ENCODE data around the gene ALK. TPM values are rescaled to one million over a fixed set of nuclear protein-coding genes. Genes with fewer than 3 reads are reported as not detected.

The ALK gene
- total RNA-seq, 1 donor from 2014 or later: 0.08 TPM

DNA sequence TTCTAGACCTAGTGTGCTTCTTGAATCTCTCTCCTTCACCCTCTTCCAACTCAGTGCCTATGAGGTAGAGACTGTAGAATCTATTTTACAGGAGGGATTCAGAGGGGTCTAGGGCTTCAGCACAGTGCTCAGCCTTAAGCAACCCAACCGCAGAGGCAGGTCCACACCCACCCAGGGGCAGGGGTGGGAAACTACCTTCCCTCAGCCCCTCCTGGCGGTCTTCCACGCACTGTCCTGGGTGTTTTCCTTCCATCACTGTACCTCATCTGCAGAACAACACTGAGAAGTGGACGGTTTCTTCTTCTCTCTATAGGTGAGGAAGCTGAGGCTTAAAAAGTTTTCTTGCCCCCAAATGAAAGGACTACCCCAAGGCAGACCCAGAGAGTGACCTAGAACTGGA, 222.3 kb downstream of the ALK start:
- ATAC-seq: no peak
- no peak for DNase-seq (ENCODE audit: missing footprints)
- intact Hi-C loops (cut with DNase I): no loop called here

DNA sequence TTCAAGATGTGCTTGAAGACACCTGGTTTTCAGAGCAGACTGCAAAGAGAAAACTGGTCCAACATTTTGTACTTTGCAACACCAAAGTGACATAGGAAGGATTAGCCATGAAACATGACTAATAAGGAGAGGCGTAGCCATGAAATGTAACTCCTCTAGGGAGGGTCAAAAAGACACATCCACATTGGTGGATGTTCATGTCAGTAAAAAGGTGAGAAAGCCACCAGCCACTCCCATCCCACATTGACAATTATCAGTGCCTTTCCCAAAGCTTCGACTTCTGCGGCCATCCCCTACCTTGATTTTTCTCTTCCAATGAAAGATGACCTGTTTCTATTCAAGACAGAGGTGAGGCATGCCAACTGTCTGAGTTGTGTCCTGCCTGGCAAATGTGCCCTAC, 223.2 kb downstream of the ALK start:
- DNase-seq (ENCODE audit: missing footprints): no peak
- ATAC-seq: no peak
- intact Hi-C loops (cut with DNase I): no loop called here

DNA sequence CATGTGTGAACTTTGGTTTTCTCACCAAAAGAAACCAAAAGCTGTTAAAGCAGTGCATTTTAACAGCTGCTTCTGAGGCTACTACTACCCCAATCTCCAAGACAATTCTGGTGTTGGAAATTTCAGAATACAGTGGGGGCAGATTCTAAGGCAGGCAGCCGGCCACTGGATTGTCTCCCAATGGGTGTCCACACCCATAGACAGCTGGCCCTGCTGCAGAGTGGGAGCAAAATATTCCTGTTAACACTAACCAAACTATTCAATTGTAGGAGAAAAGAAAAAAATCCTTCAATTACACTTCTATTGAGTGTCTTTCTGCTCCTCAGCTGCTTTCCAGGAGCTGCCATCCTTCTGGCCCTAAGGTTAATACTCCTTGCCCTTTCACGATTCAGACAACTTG, 223.7 kb downstream of the ALK start:
- ATAC-seq (peak; percentile 39), DNase-seq (ENCODE audit: missing footprints) (no peak)
- intact Hi-C loops (cut with DNase I): no loop called here

DNA sequence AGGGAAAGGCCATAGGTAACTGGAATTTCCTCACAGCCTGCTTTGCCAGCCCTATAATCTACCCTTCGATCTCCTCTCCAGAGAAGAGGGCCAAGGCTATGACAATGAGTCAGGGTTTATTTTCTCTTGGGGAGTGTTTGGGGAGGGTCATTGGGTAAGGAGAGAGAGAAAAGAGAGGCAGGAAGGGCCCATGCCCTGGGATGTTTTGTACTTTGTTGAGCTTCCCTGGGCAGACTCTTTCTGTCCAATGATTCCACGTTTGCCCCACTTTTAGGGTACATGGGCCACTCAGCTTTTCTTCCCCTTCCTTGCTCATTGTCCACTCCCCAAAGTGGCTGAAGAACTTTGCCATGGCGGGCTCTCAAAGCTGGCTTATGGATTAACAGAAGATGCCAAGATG, 224.2 kb downstream of the ALK start:
- DNase-seq (ENCODE audit: missing footprints) (no peak), ATAC-seq (no peak)
- intact Hi-C loops (cut with DNase I): no loop called here

DNA sequence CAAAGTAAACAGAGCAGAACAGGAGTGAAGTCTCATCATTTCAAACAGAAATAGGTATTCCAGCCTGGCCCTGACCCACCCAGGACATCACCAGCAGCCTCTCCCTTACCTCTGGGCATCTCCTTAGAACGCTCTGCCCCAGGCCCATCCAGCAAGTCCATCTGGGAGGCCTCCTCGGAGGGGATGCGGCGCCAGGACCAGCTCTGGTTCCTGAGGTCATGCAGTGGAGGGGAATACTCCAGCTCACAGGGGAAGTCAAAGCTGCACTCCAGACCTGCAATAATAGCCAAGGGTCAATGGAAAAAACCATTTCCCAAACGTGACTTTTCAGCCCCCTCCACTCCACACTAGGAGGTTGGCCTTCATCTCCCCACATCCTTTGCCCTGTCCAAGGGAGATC, 226.6 kb downstream of the ALK start:
- DNase-seq (ENCODE audit: missing footprints) (no peak), ATAC-seq (no peak)
- intact Hi-C loops (cut with DNase I): no loop called here

DNA sequence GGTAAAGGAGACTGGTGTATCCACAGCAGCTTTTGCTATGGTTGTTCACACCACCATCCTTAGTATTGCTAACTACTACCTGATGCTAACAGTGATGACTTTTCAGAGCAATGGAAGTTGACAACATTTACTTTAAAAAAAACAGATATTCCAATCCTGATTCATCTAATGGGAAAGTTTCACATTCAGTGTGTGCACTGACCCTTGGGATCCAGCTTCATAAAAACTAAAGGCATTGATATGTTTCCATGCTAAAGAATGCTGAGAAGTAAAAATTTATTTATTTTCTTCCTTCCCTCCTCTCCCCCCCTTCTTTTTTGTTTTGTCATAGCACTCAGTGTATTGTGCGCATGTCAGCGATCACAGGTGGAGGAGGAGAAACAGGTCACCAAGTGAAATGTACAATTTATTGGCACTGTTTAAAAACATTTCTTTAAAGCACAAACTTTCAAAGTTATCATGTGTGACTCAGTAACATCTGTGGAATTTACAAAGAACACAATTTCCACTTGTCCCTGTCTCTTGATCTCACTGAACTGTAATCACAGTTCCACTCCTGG, 229.9 kb downstream of the ALK start:
- ATAC-seq: no peak
- intact Hi-C loops (cut with DNase I): no loop called here
- DNase-seq (ENCODE audit: missing footprints): no peak

DNA sequence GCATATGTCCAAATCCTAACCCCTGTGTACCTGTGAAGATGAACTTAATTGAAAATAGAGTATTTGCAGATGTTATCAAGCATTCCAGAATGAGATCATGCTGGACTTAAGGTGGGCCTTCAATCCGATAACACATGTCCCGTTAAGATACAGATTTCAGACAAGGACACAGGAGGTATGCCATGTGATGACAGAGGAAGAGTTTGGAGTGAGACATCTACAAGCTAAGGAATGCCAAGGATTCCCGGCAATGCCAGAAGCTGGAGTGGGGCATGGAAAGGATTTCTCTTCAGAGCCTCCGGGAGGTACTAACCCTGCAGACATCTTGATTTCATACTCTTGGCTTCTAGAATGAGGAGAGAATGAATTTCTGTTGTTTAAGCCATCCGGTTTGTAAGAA, 231.7 kb downstream of the ALK start:
- DNase-seq (ENCODE audit: missing footprints) (no peak), ATAC-seq (no peak)
- intact Hi-C loops (cut with DNase I): no loop called here

DNA sequence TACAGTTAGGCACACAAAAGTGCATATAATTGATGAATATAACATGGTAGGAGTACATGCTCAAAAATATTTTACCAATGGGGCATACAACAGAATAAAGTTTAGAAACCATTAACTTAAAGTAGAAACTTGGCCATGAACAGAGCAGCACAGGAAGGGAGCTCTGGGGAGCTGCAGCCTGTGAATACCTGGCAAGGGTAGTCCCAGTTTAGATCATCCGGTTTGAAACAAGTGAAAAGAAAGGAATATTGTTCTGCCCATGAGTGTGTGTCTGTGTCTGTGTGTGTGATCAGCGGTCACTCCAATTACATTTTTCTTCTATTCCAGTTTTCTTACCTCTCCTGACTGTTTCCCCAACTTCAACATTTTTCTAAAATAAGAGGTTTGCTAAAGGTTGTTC, 233.0 kb downstream of the ALK start:
- intact Hi-C loops (cut with DNase I): no loop called here
- DNase-seq (ENCODE audit: missing footprints) (no peak), ATAC-seq (no peak)

DNA sequence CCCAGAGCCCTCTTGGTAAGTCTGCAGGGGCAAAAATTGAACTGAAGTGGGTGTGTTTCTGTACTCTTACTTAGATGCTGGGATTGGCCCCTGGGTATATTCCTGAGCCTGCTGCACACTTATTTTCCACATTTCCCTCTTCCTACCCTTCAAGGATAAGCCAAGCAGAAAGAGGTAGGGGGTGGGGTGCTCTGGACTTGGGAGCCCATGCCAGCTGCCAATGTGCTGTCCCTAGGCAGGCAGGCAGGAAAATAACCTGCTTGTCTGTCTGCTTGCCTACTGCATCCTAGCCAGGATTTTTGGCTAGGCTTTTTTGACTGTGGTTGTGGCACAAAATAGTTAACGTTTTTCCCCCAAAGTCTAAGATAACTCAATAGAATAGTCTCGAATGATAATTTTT, 234.3 kb downstream of the ALK start:
- ATAC-seq (no peak), DNase-seq (ENCODE audit: missing footprints) (no peak)
- intact Hi-C loops (cut with DNase I): no loop called here

DNA sequence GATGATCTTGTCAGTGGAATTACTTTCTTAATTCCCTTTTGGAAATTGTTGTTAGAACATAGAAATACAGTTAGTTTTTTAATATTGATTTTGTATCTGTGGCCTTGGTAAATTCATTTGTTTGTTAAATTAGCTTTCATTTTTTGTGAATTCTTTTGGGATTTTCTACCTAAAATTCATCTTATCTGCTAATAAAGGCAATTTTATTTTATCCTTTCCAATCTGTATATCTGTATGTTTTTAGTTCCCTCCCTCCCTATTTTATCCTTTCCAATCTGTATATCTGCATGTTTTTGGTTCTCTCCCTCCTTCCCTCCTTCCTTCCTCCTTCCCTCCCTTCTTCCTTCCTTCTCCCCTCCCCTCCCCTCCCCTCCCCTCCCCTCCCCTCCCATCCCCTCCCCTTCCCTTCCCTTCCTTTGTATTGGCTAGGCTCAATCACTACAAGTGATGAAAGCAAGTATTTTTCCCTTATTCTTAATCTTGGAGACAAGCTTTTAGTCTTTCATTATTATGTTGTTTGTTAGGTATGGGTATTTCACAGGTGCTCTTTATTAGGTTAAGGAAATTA, 244.4 kb downstream of the ALK start:
- intact Hi-C loops (cut with DNase I): no loop called here
- ATAC-seq (no peak), DNase-seq (ENCODE audit: missing footprints) (no peak)

DNA sequence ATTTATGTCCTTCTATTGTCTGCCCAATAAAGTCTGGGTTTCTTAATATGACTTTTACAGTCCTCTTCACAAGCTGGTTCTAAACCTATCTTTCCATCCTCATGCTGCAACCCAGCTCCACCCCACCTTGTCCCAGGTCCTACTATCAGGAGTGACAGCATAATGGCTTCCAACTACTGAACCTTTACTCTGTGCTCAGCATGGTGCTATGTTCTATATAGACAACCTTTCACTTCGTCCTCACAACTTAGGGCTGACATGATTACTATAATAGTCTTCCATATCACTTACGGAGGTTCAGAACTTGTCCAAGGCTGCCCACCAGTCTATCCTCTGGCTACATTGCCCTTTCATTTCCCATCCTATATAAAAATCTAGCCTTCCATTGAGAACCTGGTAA, 256.8 kb downstream of the ALK start:
- ATAC-seq (no peak), DNase-seq (ENCODE audit: missing footprints) (no peak)
- intact Hi-C loops (cut with DNase I): no loop called here

DNA sequence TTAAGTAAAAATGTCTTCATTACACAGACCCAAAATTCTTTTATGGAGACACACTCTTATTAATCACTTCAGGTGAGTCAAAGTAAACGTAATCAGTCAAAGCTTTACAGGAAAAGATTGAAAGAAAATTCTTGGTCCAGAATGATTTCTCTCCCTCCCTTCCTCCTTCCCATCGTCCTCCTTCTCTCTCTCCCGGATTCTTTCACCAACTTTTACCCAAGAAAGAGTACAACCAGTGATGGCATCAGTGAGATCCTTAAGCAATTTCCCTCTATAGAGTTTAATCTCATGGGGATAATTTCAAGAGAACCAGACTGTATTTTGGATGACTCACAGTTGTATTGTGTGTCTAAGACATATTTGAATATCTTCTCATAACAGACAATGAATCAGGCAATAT, 258.1 kb downstream of the ALK start:
- ATAC-seq (no peak), DNase-seq (ENCODE audit: missing footprints) (no peak)
- intact Hi-C loops (cut with DNase I): no loop called here

DNA sequence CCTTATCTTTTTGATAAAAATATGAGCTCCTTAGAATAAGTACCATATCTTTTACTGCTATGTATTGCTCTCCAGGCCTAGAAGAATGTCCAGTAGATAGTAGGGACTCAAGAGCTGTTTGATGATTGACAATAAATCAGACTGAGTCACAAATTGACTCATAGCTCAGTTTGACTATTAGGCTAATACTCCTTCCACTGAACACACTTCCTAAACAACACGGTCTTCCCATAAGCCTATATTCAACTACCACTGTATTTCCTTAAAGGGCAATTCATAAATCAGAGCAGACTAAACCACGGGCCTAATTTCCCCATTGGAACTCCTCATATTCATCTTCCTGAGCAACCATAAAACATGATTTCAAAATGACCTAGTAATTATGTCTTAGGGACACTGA, 258.5 kb downstream of the ALK start:
- DNase-seq (ENCODE audit: missing footprints) (no peak), ATAC-seq (no peak)
- intact Hi-C loops (cut with DNase I): no loop called here

DNA sequence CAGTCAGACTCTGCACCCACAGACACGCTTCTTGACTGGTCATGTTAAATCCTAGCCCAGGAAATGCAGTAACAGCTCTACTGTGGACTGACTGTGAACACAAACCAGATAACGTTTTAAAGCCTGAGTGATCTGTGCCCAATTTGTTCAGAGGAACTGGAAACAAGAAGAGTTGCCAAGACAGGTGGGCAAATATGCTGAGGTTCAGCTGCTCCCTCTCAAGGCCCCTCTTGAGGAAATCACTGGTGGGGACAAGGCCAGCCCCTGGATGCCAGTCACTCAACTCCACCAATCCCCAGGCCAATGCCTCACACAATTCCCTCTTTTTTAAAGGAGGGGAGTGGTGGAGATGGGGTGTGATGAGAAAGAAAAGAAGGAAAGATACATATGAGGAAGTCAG, 261.2 kb downstream of the ALK start:
- DNase-seq (ENCODE audit: missing footprints) (no peak), ATAC-seq (no peak)
- intact Hi-C loops (cut with DNase I): no loop called here

DNA sequence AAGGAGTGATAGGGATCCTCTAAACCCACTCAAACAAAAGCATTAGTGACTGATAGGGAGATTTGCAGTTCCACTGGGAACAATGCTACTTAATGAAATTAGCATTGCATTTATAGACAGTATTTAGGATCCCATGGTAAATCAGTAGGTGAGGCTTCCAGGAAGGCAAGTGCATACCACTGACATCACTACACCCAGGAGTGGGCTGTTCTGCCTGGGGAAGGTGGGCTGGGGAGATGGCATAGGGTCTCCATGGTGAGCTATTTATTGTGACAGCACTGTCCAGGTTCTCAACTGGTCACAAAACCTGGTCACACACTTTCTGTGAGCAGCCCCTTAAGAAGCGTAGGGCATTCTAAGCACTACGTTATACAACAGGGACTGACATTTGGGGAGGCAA, 262.2 kb downstream of the ALK start:
- DNase-seq (ENCODE audit: missing footprints) (no peak), ATAC-seq (no peak)
- intact Hi-C loops (cut with DNase I): no loop called here

DNA sequence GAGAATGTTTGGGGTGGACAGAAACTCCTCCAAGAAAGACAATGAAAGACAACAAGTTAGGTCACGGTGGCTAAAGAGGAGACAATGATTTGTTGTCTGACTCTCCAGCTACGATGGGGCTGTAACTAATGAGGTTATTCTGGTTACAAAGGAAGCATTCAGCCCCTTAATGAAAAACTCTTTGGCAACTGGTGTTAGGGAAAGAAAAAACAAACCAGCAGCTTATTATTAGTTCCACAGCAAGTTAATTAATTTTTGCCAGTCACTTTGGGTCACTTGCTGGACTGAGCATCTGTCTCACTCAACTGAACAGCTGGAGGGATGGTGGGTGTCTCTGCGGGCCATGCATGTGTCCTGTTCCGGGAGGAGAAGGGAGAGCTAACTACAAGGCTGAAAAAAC, 263.7 kb downstream of the ALK start:
- intact Hi-C loops (cut with DNase I): no loop called here
- no peak for ATAC-seq
- DNase-seq (ENCODE audit: missing footprints): no peak

DNA sequence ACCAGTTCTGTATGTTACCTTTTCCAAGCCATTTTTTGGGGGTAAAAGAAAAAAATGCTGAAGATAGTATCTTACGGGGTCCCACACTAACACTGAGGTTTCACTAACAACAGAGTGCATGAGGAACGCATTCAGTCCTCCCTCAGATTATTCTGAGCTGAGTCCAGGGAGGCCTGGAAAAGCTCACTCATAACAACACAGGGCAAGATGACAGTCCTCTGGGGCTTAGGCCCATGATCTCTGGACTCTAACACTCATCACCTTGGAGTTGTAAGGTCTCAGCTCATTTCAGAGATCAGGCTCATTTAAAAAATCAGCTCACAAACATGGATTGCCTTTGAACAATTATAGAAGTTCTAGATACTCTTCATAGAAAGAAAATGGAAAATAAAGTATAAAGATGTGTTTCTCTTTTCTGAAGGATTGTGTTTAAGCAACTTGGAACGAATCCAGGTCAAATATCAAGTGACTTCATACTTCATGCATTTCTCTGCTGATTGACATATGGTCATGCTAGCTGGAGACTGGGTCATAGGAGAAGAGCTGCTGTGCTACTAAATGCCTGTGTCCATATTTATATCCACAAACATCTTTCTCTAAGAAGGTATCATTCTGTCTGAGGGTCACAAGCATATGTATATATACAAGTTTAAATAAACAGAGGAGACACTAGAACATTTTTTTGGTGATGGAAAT, 265.8 kb downstream of the ALK start:
- ATAC-seq (peak; percentile 94), DNase-seq (ENCODE audit: missing footprints) (no peak)
- intact Hi-C loops (cut with DNase I): no loop called here

DNA sequence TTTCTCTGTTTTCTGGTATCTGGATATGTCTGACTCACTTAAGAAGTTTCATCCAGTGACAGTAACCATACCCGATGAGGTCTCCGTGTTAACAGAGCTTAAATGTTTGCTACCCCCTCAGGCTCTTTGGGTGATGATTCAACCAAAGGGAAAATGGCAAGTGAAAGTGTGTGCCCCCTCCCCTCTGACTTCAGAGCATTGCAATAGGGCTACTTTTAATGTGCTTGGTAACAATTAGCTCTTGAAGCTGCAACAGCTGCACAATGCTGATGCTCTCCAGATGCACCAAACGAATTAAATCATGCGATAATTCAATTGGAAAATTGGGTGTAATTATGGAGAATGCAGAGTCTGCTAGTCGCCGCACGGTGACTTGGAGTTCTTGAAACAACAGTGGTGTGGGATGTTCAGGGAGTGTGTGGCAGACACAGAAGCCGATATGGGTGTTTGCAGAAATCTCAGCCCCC, 270.7 kb downstream of the ALK start:
- intact Hi-C loops (cut with DNase I): no loop called here
- ATAC-seq: no peak
- DNase-seq (ENCODE audit: missing footprints): no peak

DNA sequence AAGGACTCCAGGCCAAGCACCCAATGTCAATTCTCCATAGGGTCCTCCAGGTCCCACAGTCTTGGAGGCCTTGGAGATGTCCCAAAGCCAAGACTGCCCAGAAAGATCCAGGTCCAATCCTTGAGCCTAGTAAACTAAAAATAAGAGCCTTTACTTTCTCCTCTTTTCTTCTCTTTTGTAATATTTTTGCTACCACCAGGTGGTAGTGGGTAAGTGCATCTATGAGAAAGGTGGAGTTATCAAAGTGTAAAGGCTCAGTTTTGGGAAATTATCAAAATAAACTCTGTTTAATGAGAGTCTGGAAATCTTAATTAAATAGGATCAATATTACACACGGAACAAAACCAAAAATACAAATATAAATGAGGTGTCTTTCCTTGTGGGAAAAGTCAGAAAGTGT, 276.4 kb downstream of the ALK start:
- DNase-seq (ENCODE audit: missing footprints): no peak
- intact Hi-C loops (cut with DNase I): no loop called here
- ATAC-seq: no peak

DNA sequence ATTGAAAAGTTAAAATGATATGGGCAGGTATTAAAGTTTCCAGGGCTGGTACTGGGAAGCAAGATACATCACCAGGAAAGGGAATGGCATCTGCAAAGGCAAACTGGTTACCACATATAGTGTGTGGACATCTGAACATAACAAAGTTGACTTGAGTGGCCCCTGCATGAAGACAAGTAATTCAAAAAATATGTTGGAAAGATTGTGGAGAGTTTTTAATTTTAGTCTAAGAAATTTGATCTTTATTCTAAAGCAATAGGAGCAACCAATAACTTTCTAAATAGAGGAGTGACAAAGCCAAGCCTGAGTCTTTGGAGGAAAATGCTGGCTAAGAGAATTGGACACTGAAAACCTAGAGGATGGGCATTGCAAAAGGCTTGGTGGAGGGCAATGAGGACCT, 278.2 kb downstream of the ALK start:
- DNase-seq (ENCODE audit: missing footprints) (no peak), ATAC-seq (no peak)
- intact Hi-C loops (cut with DNase I): no loop called here

DNA sequence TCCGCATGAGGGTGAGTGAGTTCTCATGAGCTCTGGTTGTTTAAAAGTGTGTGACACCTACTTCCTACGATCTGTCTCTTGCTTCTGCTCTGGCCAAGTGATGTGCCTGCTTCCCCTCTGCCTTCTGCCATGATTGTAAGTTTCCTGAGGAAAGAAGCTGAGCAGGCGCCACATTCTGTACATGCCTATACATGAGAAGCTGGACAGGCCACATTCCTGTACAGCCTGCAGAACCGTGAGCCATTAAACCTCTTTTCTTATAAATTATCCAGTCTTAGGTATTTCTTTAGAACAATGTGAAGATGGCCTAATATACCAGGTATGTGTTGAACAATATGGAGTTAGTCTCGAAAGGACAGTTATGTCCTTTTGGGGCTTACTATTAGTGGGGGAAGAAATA, 281.0 kb downstream of the ALK start:
- intact Hi-C loops (cut with DNase I): no loop called here
- no peak for ATAC-seq
- no peak for DNase-seq (ENCODE audit: missing footprints)

All from Right ventricle myocardium inferior (tissue), 1 donor.